ENCODE measurements around the gene NAIF1.
"Not testable (repeated sequence)": the region's sequence is repeated elsewhere in the genome, so short reads cannot be mapped to it uniquely, and the experiment has no call there.

Gene NAIF1

GRCh38 chr9:128057724-128058409 lies 9.3 kb downstream of the NAIF1 start:
- no peak for DNase-seq

GRCh38 chr9:128056887-128057723 lies 10.0 kb downstream of the NAIF1 start:
- DNase-seq, result no peak

GRCh38 chr9:128056086-128056485 lies 11.0 kb downstream of the NAIF1 start:
- no peak for DNase-seq

- DNase-seq, result no peak
Measured at GRCh38 chr9:128055344-128056040, 11.6 kb downstream of the NAIF1 start.

GRCh38 chr9:128054087-128054486 lies 13.0 kb downstream of the NAIF1 start:
- no peak for DNase-seq

- no peak for DNase-seq
Measured at GRCh38 chr9:128053560-128053959, 13.6 kb downstream of the NAIF1 start.

- no peak for DNase-seq
Measured at GRCh38 chr9:128051932-128052709, 15.0 kb downstream of the NAIF1 start.

GRCh38 chr9:128049843-128050242 lies 17.3 kb downstream of the NAIF1 start:
- no peak for DNase-seq

- no peak for DNase-seq
Measured at GRCh38 chr9:128048663-128049062, 18.5 kb downstream of the NAIF1 start.

GRCh38 chr9:128047231-128047630 lies 19.9 kb downstream of the NAIF1 start:
- no peak for DNase-seq

GRCh38 chr9:128045831-128046230 lies 21.3 kb downstream of the NAIF1 start:
- no peak for DNase-seq

GRCh38 chr9:128045409-128045808 lies 21.7 kb downstream of the NAIF1 start:
- DNase-seq, result not testable (repeated sequence)

GRCh38 chr9:128043467-128043868 lies 23.7 kb downstream of the NAIF1 start:
- no peak for DNase-seq

- DNase-seq, result no peak
Measured at GRCh38 chr9:128042043-128042442, 25.1 kb downstream of the NAIF1 start.

- DNase-seq, result not testable (repeated sequence)
Measured at GRCh38 chr9:128040783-128041182, 26.3 kb downstream of the NAIF1 start.

GRCh38 chr9:128036522-128036921 lies 30.6 kb downstream of the NAIF1 start:
- DNase-seq, result not testable (repeated sequence)

- DNase-seq, result peak; percentile 33
Measured at GRCh38 chr9:128034821-128035652, 32.1 kb downstream of the NAIF1 start.

GRCh38 chr9:128033609-128034008 lies 33.5 kb downstream of the NAIF1 start:
- DNase-seq, result no peak

- DNase-seq, result no peak
Measured at GRCh38 chr9:128027705-128028104, 39.4 kb downstream of the NAIF1 start.

- no peak for DNase-seq
Measured at GRCh38 chr9:128026773-128027541, 40.2 kb downstream of the NAIF1 start.

- DNase-seq, result peak; percentile 56
Measured at GRCh38 chr9:128026255-128026772, 40.8 kb downstream of the NAIF1 start.
